HCT116 (cell line): Measurements from ENCODE around the gene HSP90AB1. TPM values are rescaled to one million over a fixed set of nuclear protein-coding genes. Genes with fewer than 3 reads are reported as not detected.

Experiments used
- ATAC-seq: fragments of 200-7000 bp; cut with Tn5 transposase; 2 replicates; pipeline ENCODE4 v1.9.1; 2020; ENCODE audit warnings: mild to moderate bottlenecking, moderate library complexity
- Bru-seq: library from RNA; stranded (reverse); fragments of 400-500 nt; gene quantifications from one replicate; lab custom pipeline; 2021; lab: Mats Ljungman, UMichigan
- BruChase-seq, 2 experiments: library from RNA; stranded (reverse); fragments of 400-500 nt; gene quantifications; one replicate each; lab custom pipeline; 2021; lab: Mats Ljungman, UMichigan
- BruUV-seq: library from RNA; stranded (reverse); fragments of 400-500 nt; replicated peaks from 2 replicates; lab custom pipeline; 2021; lab: Mats Ljungman, UMichigan
- CTCF ChIA-PET: fragments of 300-600 bp; sonication (Branson Sonifier 250); formaldehyde crosslinking; loops from one replicate; lab custom pipeline; 2021; ENCODE audit warnings: antibody characterized with exemption; lab: Charles Lee
- POLR2A ChIA-PET: fragments of 300-600, 350-600 bp; sonication (Branson Sonifier 250); formaldehyde crosslinking; loops from one replicate; lab custom pipeline; 2021; ENCODE audit warnings: antibody characterized with exemption; lab: Charles Lee
- RAD21 ChIA-PET, 2 experiments: fragments of 300-600 bp; sonication (Branson Sonifier 250); formaldehyde crosslinking; loops; one replicate each; lab custom pipeline; 2023; ENCODE audit warnings: low total read pairs in 2 of 2; ENCODE audit not compliant: uncharacterized antibody in 2 of 2, unreplicated experiment in 2 of 2, low non-redundant PET in 1 of 2; lab: Charles Lee
- DNase-seq: peaks from one replicate; pipeline ENCODE4 v3.0.0-alpha.2; 2010; ENCODE audit warnings: low read depth, low spot score
- H2AFZ ChIP-seq: fragments of 200-600 bp; shearing (Covaris generic), sonication (generic); 2 replicates; pipeline ENCODE4 v1.6.1; 2017; ENCODE audit warnings: low read depth, mixed run types, mixed read lengths, antibody characterized with exemption, low read length; ENCODE audit not compliant: poor library complexity, severe bottlenecking
- H3K27ac ChIP-seq: 2 replicates; pipeline ENCODE4 v1.5.1; 2012; ENCODE audit warnings: low read depth, low read length
- H3K27me3 ChIP-seq: fragments of 200-600 bp; sonication (generic); 2 replicates; pipeline ENCODE4 v1.6.1; 2016; ENCODE audit warnings: mixed run types, low read length, mixed read lengths; ENCODE audit not compliant: insufficient read depth
- H3K36me3 ChIP-seq, 2 experiments: fragments of 200-500 bp in 1 of 2; fragments of 200-600 bp in 1 of 2; sonication (Bioruptor generic) in 1 of 2; sonication (generic) in 1 of 2; 2 replicates each; pipeline versions ENCODE4 v1.5.1 to v1.6.1; 2014 to 2016; ENCODE audit warnings: low read length in 2 of 2, inconsistent platforms in 1 of 2, mixed read lengths in 1 of 2, mixed run types in 1 of 2; ENCODE audit not compliant: insufficient read depth in 2 of 2, control insufficient read depth in 1 of 2
- H3K4me1 ChIP-seq, 2 experiments: fragments of 200-600 bp in 1 of 2; sonication (generic) in 1 of 2; 2 replicates each; pipeline versions ENCODE4 v1.5.1 to v1.6.1; 2012 to 2017; ENCODE audit warnings: low read length in 2 of 2, inconsistent platforms in 1 of 2, mild to moderate bottlenecking in 1 of 2, mixed read lengths in 1 of 2, mixed run types in 1 of 2, moderate library complexity in 1 of 2; ENCODE audit not compliant: insufficient read depth in 2 of 2, control insufficient read depth in 1 of 2
- H3K4me2 ChIP-seq: fragments of 200-600 bp; sonication (generic); 2 replicates; pipeline ENCODE4 v1.6.1; 2017; ENCODE audit warnings: mixed run types, low read length, mixed read lengths
- H3K4me3 ChIP-seq, 2 experiments: fragments of 200-600 bp in 1 of 2; sonication (generic) in 1 of 2; replicated peaks in 1 of 2; 2 replicates each; pipeline ENCODE4 v1.5.1; 2011 to 2016; ENCODE audit warnings: low read length in 2 of 2, control low read depth in 1 of 2, low read depth in 1 of 2, mild to moderate bottlenecking in 1 of 2, mixed read lengths in 1 of 2, mixed run types in 1 of 2
- H3K79me2 ChIP-seq: fragments of 200-600 bp; sonication (generic); 2 replicates; pipeline ENCODE4 v1.6.1; 2017; ENCODE audit warnings: mild to moderate bottlenecking, mixed run types, low read length, moderate library complexity, mixed read lengths; ENCODE audit not compliant: insufficient read depth
- H3K9ac ChIP-seq: fragments of 200-600 bp; sonication (generic); 2 replicates; pipeline ENCODE4 v1.6.1; 2016; ENCODE audit warnings: low read length, mixed read lengths
- H3K9me2 ChIP-seq: fragments of 200-600 bp; sonication (generic), shearing (Covaris generic); 2 replicates; pipeline ENCODE4 v1.6.1; 2017; ENCODE audit warnings: mixed run types, mild to moderate bottlenecking, moderate library complexity; ENCODE audit not compliant: insufficient read depth
- H3K9me3 ChIP-seq, 2 experiments: fragments of 200-500 bp in 1 of 2; fragments of 200-600 bp in 1 of 2; sonication (Bioruptor generic) in 1 of 2; sonication (generic) in 1 of 2; 2 replicates each; pipeline ENCODE4 v1.6.1; 2014 to 2017; ENCODE audit warnings: low read length in 2 of 2, mixed read lengths in 2 of 2, inconsistent platforms in 1 of 2, low read depth in 1 of 2, mild to moderate bottlenecking in 1 of 2, mixed run types in 1 of 2, moderate library complexity in 1 of 2; ENCODE audit not compliant: control insufficient read depth in 1 of 2, insufficient read depth in 1 of 2
- H4K20me1 ChIP-seq: fragments of 200-600 bp; sonication (generic), shearing (Covaris generic); 2 replicates; pipeline ENCODE4 v1.6.1; 2017; ENCODE audit warnings: mixed run types, mild to moderate bottlenecking, moderate library complexity; ENCODE audit not compliant: insufficient read depth
- POLR2A ChIP-seq: IDR thresholded peaks from 2 replicates; pipeline ENCODE4 v1.7.0; 2011; ENCODE audit warnings: borderline replicate concordance; ENCODE audit not compliant: insufficient read depth, insufficient read length; ENCODE audit errors: extremely low read depth
- POLR2AphosphoS5 ChIP-seq: IDR thresholded peaks from 2 replicates; pipeline ENCODE4 v1.6.1; 2011; ENCODE audit warnings: mild to moderate bottlenecking, low read depth, low read length, moderate library complexity
- SIN3A ChIP-seq: IDR thresholded peaks from 2 replicates; pipeline ENCODE4 v1.6.1; 2012; ENCODE audit warnings: low read depth
- SP1 ChIP-seq: IDR thresholded peaks from 2 replicates; pipeline ENCODE4 v1.6.1; 2012; ENCODE audit warnings: low read depth
- TCF7L2 ChIP-seq: IDR thresholded peaks from 2 replicates; pipeline ENCODE4 v1.7.0; 2011; ENCODE audit warnings: borderline replicate concordance, inconsistent platforms; ENCODE audit not compliant: insufficient read depth, insufficient read length; ENCODE audit errors: extremely low read depth
- YY1 ChIP-seq: IDR thresholded peaks from 2 replicates; pipeline ENCODE4 v1.6.1; 2011; ENCODE audit warnings: low read length, low read depth, moderate library complexity, mild to moderate bottlenecking; ENCODE audit not compliant: insufficient replicate concordance; ENCODE audit errors: extremely low read depth
- ZFX ChIP-seq: fragments of 450-650 bp; IDR thresholded peaks from 2 replicates; pipeline ENCODE4 v1.6.1; 2017
- ZNF274 ChIP-seq: fragments of 200-500 bp; sonication (Bioruptor generic); IDR thresholded peaks from 2 replicates; pipeline ENCODE4 v1.6.1; 2014; ENCODE audit warnings: mild to moderate bottlenecking, low read depth, low read length, inconsistent platforms
- intact Hi-C: fragments of 100-400 bp; cut with micrococcal nuclease; formaldehyde crosslinking; loops from 2 replicates; pipeline ENCODE4 v1.10.0; 2022
- long read RNA-seq: library from polyadenylated mRNA; unstranded; transcript quantifications from one replicate; pipeline ENCODE4 v2.0.0, GENCODE V29; 2021; ENCODE audit not compliant: unreplicated experiment
- polyA plus RNA-seq: library from polyadenylated mRNA; unstranded; fragments of >200 nt; gene quantifications from 2 replicates; pipeline ENCODE4 v1.2.1, GENCODE V29; 2012; ENCODE audit warnings: missing spikeins
- total RNA-seq: library from RNA; stranded (reverse); gene quantifications from one replicate; pipeline ENCODE4 v1.2.1, GENCODE V29; 2021; ENCODE audit not compliant: unreplicated experiment
- TF ChIP-seq, protein P1 (sequence below): IDR thresholded peaks from 2 replicates; pipeline ENCODE4 v1.6.1; 2011; ENCODE audit warnings: mild to moderate bottlenecking, low read length, moderate library complexity; ENCODE audit not compliant: insufficient replicate concordance; ENCODE audit errors: extremely low read depth

The HSP90AB1 gene
- total RNA-seq (2,554 TPM), Bru-seq, nascent RNA (percentile 100 among the genes with signal in this experiment), BruChase-seq, experiment 1, labeled RNA remaining after a 6-hour chase (percentile 100 among the genes with signal in this experiment), BruChase-seq, experiment 2, labeled RNA remaining after a 2-hour chase (percentile 100 among the genes with signal in this experiment)
- polyA plus RNA-seq = 1,463 and 1,823 TPM in 2 replicates
- long read RNA-seq, transcript HSP90AB1-203 (12 exons, 2,572 nt) = major isoform, 9,463 of 10,121 reads
- long read RNA-seq, transcript HSP90AB1-202 (12 exons, 2,674 nt) = minor isoform, 20 of 10,121 reads
- long read RNA-seq, transcript HSP90AB1-201 (12 exons, 2,582 nt) = minor isoform, 47 of 10,121 reads
- long read RNA-seq, partial matches to known transcripts = 480 of 10,121 reads
- long read RNA-seq, other reads (novel, unspliced or antisense) = 110 of 10,121 reads

DNA sequence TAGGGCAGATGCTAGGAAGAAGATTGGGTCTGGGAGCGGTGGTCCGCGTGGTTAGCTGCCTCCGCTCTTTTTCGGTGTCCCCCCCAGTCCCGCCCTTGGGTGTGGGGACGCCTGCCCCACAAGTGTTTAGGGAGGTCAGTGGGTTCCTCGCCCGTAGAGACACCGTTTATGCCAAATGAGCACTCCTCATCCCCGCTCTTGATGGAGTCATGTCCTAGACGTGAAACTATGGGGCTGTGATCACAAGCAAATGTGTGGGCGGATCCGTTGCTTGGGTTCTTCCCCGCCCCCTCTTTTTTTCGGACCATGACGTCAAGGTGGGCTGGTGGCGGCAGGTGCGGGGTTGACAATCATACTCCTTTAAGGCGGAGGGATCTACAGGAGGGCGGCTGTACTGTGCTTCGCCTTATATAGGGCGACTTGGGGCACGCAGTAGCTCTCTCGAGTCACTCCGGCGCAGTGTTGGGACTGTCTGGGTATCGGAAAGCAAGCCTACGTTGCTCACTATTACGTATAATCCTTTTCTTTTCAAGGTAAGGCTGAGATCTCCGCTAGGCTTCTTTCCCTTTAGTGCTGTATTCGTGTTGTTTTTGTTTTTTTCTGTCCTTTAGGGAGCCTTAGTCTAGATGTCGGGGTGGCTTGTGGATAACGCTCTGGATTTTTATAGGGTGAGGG is at the start of gene HSP90AB1:
Gene HSP90AB1 (plus strand): TSS at position 439 of the 675 bp plus-strand sequence. CDS start 1,529 bp downstream, outside the sequence.
- Histone ChIP-seq H3K9me2 (no peaks in the 10 kb centered on the region), H3K4me1 (peaks cover 10 to 33% of the 10 kb centered on the region in 2 experiments), H3K27me3 (no peaks in the 10 kb centered on the region), H3K27ac (peak within 1 kb of the TSS; percentile 82), H3K9ac (peak within 1 kb of the TSS; percentile 95), H2AFZ (no peak within 1 kb of the TSS), H3K9me3 (no peaks in the 10 kb centered on the region), H4K20me1 (peaks cover 44% of the 10 kb centered on the region), H3K79me2 (peaks cover 50% of the 10 kb centered on the region), H3K4me2 (peak within 1 kb of the TSS; percentile 83), H3K4me3 (peak within 1 kb of the TSS; percentile 82 to 100), H3K36me3 (peaks cover 37 to 48% of the 10 kb centered on the region in 2 experiments)
- ChIA-PET CTCF (interaction anchor here (0.8 to 4.0 kb wide), 4 partner anchors 9 to 25 kb away, joined by 3 to 16 read pairs (median 10); partner anchors contain the start of gene SLC35B2), POLR2A (interaction anchor here (0.6 to 4.0 kb wide), 19 partner anchors 9 to 477 kb away, joined by 3 to 74 read pairs (median 5); partner anchors contain the start of genes AARS2, SLC29A1, SLC35B2 and TMEM63B), RAD21 (interaction anchor here (0.6 to 1.3 kb wide), 3 partner anchors 9 to 24 kb away, joined by 3 to 4 read pairs (median 4); partner anchors contain the start of gene SLC29A1 (in 1 of the 2))
- TF ChIP-seq, protein P1, sequence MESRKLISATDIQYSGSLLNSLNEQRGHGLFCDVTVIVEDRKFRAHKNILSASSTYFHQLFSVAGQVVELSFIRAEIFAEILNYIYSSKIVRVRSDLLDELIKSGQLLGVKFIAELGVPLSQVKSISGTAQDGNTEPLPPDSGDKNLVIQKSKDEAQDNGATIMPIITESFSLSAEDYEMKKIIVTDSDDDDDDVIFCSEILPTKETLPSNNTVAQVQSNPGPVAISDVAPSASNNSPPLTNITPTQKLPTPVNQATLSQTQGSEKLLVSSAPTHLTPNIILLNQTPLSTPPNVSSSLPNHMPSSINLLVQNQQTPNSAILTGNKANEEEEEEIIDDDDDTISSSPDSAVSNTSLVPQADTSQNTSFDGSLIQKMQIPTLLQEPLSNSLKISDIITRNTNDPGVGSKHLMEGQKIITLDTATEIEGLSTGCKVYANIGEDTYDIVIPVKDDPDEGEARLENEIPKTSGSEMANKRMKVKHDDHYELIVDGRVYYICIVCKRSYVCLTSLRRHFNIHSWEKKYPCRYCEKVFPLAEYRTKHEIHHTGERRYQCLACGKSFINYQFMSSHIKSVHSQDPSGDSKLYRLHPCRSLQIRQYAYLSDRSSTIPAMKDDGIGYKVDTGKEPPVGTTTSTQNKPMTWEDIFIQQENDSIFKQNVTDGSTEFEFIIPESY = peak; percentile 77
- no peak for TF ChIP-seq SP1
- peak; percentile 84 for TF ChIP-seq YY1
- peak; percentile 100 for TF ChIP-seq POLR2AphosphoS5
- no peak for TF ChIP-seq ZFX
- TF ChIP-seq ZNF274 = no peak
- peak; percentile 100 for TF ChIP-seq POLR2A
- TF ChIP-seq SIN3A = no peak
- TF ChIP-seq TCF7L2 = peak; percentile 74
- intact Hi-C loops = loop anchor here (2.0 kb wide), 1 partner anchor 618 kb away; the partner anchor contains the start of gene GTPBP2
- BruUV-seq = no TSS peak
- ATAC-seq = peak; percentile 65
- DNase-seq = peak; percentile 98
